GM21360 (cell line): ENCODE measurements around the gene ZDHHC11B.
"Not testable (repeated sequence)": the region's sequence is repeated elsewhere in the genome, so short reads cannot be mapped to it uniquely, and the experiment has no call there.

Experiments used
- ATAC-seq: cut with Tn5 transposase; IDR thresholded peaks from one replicate; pipeline ENCODE4 v1.9.1; 2021; ENCODE audit warnings: mild to moderate bottlenecking, moderate library complexity; ENCODE audit not compliant: unreplicated experiment

The ZDHHC11B gene

GRCh38 chr5:787224-787856 lies 2.8 kb upstream of the ZDHHC11B start:
- ATAC-seq, result not testable (repeated sequence)

DNA sequence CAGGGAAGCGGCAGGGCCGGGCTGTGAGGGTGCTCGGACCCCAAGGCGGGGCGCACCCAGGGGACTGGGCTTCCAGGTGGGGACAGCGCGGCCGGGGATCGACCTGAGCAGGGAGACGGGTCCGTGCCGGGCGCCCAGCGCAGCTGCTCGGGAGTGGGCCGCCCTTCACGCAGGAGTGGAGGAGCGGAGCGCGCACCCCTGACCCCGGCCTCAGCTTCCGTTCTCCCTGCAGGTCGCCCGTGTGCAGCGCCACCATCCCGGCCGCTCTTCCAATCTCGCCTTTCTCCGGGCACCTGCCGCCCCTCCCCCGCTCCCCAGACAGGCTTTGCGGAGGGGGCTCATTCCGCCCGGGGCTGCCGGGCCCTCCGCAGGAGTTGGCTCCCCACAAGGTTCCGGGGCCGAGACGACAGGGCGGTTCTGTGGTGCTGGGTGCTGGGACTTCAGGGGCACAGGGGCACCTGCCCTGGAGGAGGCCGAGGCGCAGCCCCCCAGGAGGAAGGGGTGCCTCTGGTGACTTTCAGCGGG lies 714 bp upstream of the ZDHHC11B start:
- ATAC-seq, result not testable (repeated sequence)

- not testable (repeated sequence) for ATAC-seq
Measured at GRCh38 chr5:783881-784427, 575 bp downstream of the ZDHHC11B start.

DNA sequence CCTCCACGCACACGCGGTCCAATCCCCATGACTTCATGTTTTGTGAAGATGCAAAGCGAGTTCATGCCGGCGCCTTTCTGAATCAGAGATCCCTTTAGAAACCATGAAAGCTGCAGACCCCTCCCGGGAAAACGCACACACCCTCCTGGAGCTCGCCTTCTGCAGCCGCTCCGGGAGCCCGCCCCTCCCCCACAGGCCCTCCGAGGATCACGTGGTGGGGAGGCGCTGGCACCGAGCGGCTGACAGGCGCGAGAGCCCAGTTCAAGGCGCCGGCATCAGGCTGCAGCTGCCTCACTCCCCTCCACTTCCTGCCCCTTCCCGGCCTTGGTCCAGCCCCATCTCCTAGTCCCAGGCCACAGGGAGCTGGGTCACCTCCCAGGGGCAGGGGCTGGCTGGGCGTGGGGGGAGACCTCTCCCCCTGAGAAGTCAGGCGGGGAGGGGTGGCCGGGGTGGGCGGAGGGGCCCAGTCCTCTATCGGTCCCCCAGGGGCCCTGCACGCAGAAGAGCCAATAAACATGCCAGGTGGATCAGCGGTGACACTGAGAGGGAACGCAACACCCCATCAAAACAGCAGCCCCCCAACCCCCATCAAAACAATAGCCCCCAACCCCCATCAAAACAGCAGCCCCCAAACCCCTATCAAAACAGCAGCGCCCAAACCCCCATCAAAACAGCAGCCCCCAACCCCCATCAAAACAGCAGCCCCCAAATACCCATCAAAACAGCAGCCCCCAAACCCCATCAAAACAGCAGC lies 1.3 kb downstream of the ZDHHC11B start:
- ATAC-seq, result not testable (repeated sequence)

GRCh38 chr5:782356-782755 lies 2.2 kb downstream of the ZDHHC11B start:
- not testable (repeated sequence) for ATAC-seq

DNA sequence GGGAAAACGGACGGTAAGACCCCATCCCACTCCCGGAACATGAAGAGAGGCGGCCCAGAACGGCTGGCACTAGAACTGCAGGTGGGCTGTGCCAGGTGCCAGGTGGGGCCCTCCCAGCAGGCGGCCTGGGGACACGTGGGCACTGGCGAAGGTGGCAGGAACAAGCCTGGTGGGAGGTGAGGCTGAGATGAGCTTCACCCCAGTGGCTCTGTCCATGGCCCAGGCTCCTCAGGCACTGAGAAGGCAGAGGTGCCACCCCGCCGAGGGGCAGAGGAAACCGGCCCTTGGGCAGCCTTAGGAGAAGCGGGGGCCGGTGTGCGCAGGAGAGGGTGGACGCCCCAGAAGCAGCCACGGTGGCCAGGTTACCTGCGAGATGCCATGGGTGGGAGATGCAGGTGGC lies 4.0 kb downstream of the ZDHHC11B start:
- not testable (repeated sequence) for ATAC-seq

DNA sequence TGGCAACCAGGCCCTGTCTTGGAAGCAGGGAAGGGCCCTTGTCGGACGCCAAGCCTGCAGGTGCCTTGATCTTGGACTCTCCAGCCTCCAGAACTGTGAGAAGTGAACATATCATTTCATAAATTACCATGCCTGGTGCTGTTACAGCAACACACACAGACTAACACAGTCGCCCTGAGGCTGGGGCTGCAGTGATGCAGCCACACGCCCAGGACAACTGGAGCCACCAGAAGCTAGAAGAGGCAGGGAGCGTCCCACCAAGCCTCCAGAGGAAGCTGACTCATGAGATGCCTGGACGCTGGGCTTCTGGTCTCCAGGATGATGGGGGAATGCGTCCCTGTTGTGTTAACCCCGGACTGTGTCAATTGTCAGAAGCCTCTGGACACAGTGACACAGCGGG lies 5.6 kb downstream of the ZDHHC11B start:
- ATAC-seq, result not testable (repeated sequence)

DNA sequence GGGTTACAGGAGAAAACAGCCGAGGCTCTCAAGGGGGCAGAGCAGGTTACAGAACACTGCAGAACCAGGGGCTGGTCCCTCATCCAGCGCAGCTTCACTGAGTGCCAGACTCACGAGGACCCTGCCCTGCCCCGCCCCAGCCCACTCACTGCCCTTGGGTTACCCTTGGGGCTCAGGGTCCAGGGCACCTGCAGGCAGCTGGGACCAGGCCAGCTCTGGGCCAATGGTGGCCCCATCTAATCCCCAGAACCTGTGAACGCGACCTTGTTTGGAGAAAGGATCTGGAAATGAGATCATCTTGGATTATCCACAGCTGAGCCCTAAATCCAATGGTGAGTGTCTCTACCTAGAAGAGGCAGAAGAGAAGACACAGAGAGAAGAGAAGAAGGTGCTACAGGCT lies 6.1 kb downstream of the ZDHHC11B start:
- ATAC-seq, result not testable (repeated sequence)

GRCh38 chr5:777756-778161 lies 6.8 kb downstream of the ZDHHC11B start:
- no peak for ATAC-seq

- no peak for ATAC-seq
Measured at GRCh38 chr5:776862-777711, 7.4 kb downstream of the ZDHHC11B start.

- no peak for ATAC-seq
Measured at GRCh38 chr5:775961-776861, 8.3 kb downstream of the ZDHHC11B start.

DNA sequence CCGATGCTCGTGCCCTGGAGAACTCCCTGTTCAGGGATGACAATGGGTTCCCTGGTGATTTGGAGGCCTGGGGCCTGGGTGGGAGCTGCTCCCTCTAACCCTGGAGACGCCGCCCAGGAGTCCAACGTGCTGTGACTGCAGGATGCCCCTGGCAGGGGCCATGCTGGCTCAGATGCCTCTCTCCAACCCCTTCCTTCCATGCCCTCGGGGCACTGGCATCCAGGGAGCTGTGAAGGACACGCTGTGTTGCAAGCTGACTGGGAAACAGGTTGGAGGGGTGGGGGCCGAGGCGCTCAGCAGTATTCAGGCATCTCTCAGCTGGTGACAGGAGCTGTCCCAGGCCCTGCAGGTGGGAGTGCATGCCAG lies 9.0 kb downstream of the ZDHHC11B start:
- ATAC-seq, result not testable (repeated sequence)

DNA sequence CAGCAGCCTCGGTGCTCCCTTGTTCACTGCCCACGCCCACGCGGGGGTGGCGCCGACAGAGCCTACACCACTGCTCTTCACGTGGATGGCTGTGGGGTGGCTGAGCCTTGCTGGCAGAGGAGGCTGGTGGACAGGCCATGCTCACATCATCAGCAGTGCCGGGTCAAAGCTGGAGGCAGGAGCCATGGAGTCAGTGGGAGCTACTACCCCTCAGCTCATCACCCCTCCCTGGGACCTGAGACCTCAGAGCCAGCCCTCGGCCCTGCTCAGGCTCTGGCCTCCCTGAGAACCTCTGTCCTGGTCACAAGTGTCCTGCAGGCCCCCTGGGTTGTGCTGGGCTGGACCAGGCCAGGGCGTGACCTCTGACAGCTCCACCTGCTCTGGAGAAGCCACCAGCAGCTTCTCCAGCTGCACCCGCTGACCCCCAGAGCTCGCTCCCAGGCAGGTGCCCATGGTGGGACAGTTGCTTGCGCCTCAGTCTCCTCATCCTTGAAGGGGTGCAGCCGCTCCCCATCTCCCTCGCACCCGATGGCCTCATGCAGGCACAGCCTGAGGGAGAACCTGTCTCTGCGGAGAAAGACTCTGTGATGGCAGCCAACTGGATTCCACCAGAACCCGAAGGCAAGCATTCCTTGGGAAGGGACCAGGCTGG lies 9.5 kb downstream of the ZDHHC11B start:
- ATAC-seq, result not testable (repeated sequence)

DNA sequence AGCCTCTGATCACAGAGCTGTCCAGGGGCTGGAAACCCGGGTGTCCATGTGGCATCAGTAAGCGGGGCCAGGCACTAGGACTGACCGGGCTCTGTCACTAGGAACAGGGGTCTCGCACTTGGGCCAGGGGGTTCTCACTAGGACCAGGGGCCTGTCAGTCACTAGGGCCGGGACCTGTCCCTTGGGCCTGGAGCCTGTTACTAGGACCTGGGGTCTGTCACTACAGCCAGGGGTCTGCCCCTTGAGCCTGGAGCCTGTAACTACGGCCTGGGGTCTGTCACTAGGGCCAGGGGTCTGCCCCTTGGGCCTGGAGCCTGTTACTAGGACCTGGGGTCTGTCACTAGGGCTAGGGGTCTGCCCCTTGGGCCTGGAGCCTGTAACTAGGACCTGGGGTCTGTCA lies 10.2 kb downstream of the ZDHHC11B start:
- not testable (repeated sequence) for ATAC-seq

DNA sequence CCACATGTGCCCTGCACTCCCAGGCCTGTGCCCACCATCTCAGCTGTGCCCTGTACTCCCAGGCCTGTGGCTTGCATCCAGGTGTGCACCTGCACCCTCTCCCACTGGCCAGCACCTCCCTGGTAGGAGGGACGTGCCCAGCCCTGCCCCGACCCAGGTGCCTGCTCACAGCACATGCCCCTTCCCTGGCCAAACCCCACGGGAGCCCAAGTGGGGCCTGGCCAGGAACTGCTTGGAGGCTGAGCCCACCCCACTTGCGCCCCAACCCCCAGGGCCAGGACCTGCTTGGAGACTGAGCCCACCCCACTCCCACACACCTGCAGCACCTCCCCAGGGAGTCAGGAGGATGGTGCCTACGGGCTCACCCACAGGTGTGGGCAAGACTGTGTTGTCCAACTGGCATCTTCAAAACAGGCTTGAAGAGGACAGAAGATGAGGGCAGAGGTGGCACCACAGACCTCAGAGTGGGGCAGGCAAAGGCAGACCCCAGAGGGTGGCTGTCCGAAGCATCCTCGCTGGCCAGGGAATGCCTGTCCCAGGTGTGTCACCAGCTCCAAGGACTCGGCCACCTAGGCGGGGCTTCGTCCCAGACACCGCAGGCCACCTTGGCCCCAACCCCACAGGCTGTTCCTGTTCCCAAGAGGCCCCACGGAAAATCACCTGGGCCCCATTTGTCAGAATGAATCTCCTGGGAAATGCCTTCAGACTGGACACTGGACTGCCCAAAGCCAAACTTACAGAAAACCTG lies 10.8 kb downstream of the ZDHHC11B start:
- no peak for ATAC-seq

GRCh38 chr5:772931-773330 lies 11.6 kb downstream of the ZDHHC11B start:
- not testable (repeated sequence) for ATAC-seq

DNA sequence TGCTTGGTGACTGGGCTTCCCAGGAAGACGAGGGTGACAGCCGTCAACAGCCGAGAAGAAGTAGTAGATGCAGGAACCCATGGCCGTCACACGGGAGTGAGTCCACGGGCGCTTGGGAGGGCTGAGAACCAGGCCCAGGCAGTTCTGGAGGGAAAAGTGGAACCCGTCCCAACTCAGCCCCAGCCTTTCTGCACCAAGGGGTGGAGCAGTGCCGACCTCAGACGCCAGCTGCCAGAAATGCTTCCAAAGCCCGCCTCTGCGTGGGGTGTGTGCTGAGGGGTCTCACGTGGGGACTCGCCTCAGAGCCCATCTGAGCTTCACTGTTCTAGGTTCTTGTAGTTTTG lies 12.0 kb downstream of the ZDHHC11B start:
- not testable (repeated sequence) for ATAC-seq

DNA sequence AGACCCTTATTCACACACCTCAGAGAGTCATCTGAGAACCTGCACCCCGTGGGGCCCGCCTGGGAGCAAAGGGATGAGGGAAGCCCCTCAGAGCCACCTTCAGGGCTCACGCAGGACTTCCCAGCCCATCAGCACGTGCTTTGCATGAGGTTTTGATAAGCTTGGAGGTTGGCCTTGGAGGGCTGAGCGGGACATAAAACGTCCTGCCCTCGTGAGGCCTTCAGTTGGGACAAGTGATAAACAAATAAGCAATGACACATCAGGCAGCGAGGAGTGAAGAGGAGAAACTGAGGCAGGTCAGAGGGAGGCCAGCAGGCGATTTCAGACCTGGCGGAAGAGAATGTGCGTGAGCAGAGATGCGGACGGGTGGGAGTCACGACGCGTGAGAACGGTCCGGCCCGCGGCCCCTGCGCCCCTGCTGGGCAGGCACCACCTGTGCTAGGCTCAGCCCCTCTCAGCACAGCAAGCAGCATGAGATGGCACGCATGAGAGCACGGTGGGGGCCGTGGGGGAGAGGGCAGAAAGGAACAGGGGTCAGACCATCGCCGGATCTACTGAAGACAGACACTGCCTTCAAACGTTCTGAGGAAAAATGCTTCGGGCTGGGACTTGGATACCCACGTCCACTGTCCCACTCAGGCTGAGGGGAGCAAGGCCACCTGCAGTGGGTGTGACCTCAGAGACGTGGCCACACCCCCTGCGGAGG lies 12.5 kb downstream of the ZDHHC11B start:
- ATAC-seq, result not testable (repeated sequence)
